Peyer's patch (tissue), 4 donors: Measurements from ENCODE around the gene GFPT2.

Source experiments
- CTCF ChIP-seq, 6 experiments: fragments of 450-650 bp in 4 of 6; fragments of 200-600 bp in 2 of 6; sonication (generic) in 1 of 6; IDR thresholded peaks; one replicate each; pipeline ENCODE4 v1.5.1; 2017 to 2019; ENCODE audit warnings: antibody characterized with exemption in 6 of 6, mild to moderate bottlenecking in 3 of 6, moderate library complexity in 1 of 6
- POLR2A ChIP-seq, 2 donors: fragments of 450-650 bp; IDR thresholded peaks; one replicate each; pipeline ENCODE4 v1.5.1; 2017; ENCODE audit warnings: antibody characterized with exemption in 2 of 2, mild to moderate bottlenecking in 2 of 2, moderate library complexity in 2 of 2

GRCh38 chr5:180329606-180330269, 23.4 kb downstream of the GFPT2 start:
- TF ChIP-seq CTCF (IDR thresholded peaks at IDR 0.05) (no peak), POLR2A (IDR thresholded peaks at IDR 0.05) (no peak)
